Measurements from ENCODE around the gene DAZAP1.

Gene DAZAP1

GRCh38 chr19:1407528-1408299 is at the start of gene DAZAP1:
Gene DAZAP1 (plus strand): TSS chr19:1407586. CDS start chr19:1407774, 188 bp downstream.
- peak in 1 of 2 donors; percentile 0 for ATAC-seq

- ATAC-seq = no peak
Observed at GRCh38 chr19:1360126-1360817, 47.1 kb upstream of the DAZAP1 start.

- ATAC-seq = no peak
Observed at GRCh38 chr19:1360818-1361461, 46.4 kb upstream of the DAZAP1 start.

GRCh38 chr19:1361601-1362386 is 45.6 kb upstream of the DAZAP1 start:
- ATAC-seq = no peak

- ATAC-seq = no peak
Observed at GRCh38 chr19:1362387-1363257, 44.8 kb upstream of the DAZAP1 start.

GRCh38 chr19:1363599-1363998 is 43.8 kb upstream of the DAZAP1 start:
- peak in 1 of 2 donors; percentile 29 for ATAC-seq

- peak; percentile 53 to 62 for ATAC-seq
Observed at GRCh38 chr19:1364070-1364704, 43.2 kb upstream of the DAZAP1 start.

GRCh38 chr19:1365319-1366269 is 41.8 kb upstream of the DAZAP1 start:
- no peak for ATAC-seq

GRCh38 chr19:1366296-1366695 is 41.1 kb upstream of the DAZAP1 start:
- ATAC-seq = no peak

GRCh38 chr19:1366899-1367870 is 40.2 kb upstream of the DAZAP1 start:
- no peak for ATAC-seq

- no peak for ATAC-seq
Observed at GRCh38 chr19:1369214-1369805, 38.1 kb upstream of the DAZAP1 start.

- ATAC-seq = no peak
Observed at GRCh38 chr19:1370579-1371361, 36.6 kb upstream of the DAZAP1 start.

GRCh38 chr19:1373042-1373533 is 34.3 kb upstream of the DAZAP1 start:
- no peak for ATAC-seq

- ATAC-seq = no peak
Observed at GRCh38 chr19:1373534-1374249, 33.7 kb upstream of the DAZAP1 start.

- no peak for ATAC-seq
Observed at GRCh38 chr19:1374250-1374577, 33.2 kb upstream of the DAZAP1 start.

GRCh38 chr19:1376415-1376805 is 31.0 kb upstream of the DAZAP1 start:
- no peak for ATAC-seq

All from activated CD4-positive, CD25-positive, alpha-beta regulatory T cell treated with anti-CD3 and anti-CD28 coated beads, Interleukin-2, amount 50 U/mL, for 24 hours (primary cell).